ENCODE data around the gene KIF1A.

KIF1A gene

GRCh38 chr2:240762971-240763370 is 57.0 kb downstream of the KIF1A start:
- no peak for DNase-seq

- DNase-seq = no peak
Measured at GRCh38 chr2:240762249-240762648, 57.8 kb downstream of the KIF1A start.

GRCh38 chr2:240760576-240761246 is 59.3 kb downstream of the KIF1A start:
- no peak for DNase-seq

GRCh38 chr2:240760121-240760520 is 59.9 kb downstream of the KIF1A start:
- DNase-seq = no peak

- peak; percentile 24 to 66 (median 54) for DNase-seq
Measured at GRCh38 chr2:240759459-240759858, 60.6 kb downstream of the KIF1A start.

- DNase-seq = no peak
Measured at GRCh38 chr2:240757086-240757614, 62.9 kb downstream of the KIF1A start.

- no peak for DNase-seq
Measured at GRCh38 chr2:240752209-240752608, 67.8 kb downstream of the KIF1A start.

GRCh38 chr2:240750409-240750808 is 69.6 kb downstream of the KIF1A start:
- DNase-seq = no peak

- no peak for DNase-seq
Measured at GRCh38 chr2:240749516-240749915, 70.5 kb downstream of the KIF1A start.

GRCh38 chr2:240747256-240747655 is 72.8 kb downstream of the KIF1A start:
- no peak for DNase-seq

GRCh38 chr2:240746671-240747070 is 73.3 kb downstream of the KIF1A start:
- DNase-seq = no peak

- DNase-seq = no peak
Measured at GRCh38 chr2:240745962-240746361, 74.1 kb downstream of the KIF1A start.

GRCh38 chr2:240745456-240745855 is 74.6 kb downstream of the KIF1A start:
- DNase-seq = no peak

GRCh38 chr2:240742602-240743095 is 77.4 kb downstream of the KIF1A start:
- DNase-seq = no peak

GRCh38 chr2:240741091-240741490 is 78.9 kb downstream of the KIF1A start:
- no peak for DNase-seq

GRCh38 chr2:240739797-240740196 is 80.2 kb downstream of the KIF1A start:
- no peak for DNase-seq

- no peak for DNase-seq
Measured at GRCh38 chr2:240737958-240738357, 82.1 kb downstream of the KIF1A start.

- no peak for DNase-seq
Measured at GRCh38 chr2:240737512-240737911, 82.5 kb downstream of the KIF1A start.

- no peak for DNase-seq
Measured at GRCh38 chr2:240736281-240737250, 83.5 kb downstream of the KIF1A start.

- DNase-seq = no peak
Measured at GRCh38 chr2:240735476-240735875, 84.5 kb downstream of the KIF1A start.

- no peak for DNase-seq
Measured at GRCh38 chr2:240734756-240735155, 85.3 kb downstream of the KIF1A start.

- peak in 2 of 3 donors; percentile 41 to 46 for DNase-seq
Measured at GRCh38 chr2:240733803-240734495, 86.1 kb downstream of the KIF1A start.
